ENCODE results near the gene EPB41L2.
"Not testable (repeated sequence)": the region's sequence is repeated elsewhere in the genome, so short reads cannot be mapped to it uniquely, and the experiment has no call there.

The EPB41L2 gene

DNA sequence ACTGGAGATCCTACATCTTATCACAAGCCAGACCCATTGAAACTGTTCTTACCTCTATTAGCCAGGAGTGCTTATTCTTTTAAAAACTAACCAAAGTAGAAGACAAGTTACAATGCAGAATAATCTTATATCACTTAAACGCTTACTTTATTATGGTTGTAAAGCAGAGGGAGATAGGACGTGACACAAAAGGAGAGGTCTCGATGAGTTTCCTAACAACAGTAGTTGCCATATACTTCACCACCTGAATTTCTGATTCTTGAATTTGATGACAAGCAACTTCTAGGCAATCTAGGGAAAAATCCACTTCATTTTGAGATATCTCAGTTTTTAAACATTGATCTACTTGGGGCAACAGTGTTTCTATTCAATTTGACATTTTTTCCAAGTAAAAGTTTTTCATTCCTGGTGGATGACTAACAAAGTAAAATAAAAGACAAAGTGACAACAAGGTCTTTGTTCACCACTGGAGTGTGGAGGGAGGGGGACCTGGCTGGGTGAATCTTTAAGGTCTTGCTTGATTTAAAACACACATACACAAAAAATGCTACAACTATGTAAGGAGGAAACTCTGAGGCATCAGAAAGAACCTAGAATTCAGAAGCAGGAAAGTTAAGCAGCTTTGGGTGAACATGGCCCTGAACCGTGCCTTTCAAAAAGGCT is 125.0 kb downstream of the EPB41L2 start:
- no peak for FAIRE-seq

DNA sequence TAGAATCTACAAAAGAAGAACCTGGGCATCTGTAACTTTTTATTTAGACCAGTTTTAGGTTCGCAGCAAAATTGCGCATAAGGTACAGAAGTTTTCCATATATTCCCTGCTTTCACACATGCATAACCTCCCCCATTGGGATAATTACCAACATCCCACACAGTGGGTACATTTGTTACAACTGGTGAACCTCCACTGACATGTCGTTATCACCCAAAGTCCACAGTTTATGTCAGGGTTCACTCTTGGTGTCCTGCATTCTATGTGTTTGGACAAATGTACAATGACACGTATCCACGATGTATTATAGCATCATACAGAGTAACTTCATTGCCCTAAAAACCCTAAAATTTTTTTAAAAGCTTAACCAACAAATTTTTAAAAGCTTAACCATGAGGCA is 126.1 kb downstream of the EPB41L2 start:
- no peak for FAIRE-seq

DNA sequence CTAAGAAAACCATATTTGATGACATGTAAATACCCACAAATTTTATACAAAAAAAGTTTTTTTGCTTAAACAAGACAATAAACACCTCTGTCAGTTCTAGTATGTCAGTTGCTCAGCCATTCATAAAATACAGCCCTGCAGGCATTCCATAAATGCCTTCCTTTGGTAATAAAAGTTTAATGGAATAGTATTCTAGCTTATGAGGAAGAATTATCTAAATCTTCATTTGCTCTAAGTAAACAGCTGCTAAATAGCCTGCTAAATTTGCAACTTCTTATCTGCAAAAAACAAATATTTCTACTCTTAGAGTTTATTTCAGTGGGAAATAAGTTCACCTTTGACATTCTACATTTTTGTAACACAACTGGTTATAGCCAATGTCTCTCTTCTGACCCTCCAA is 127.1 kb downstream of the EPB41L2 start:
- peak; percentile 79 for FAIRE-seq

DNA sequence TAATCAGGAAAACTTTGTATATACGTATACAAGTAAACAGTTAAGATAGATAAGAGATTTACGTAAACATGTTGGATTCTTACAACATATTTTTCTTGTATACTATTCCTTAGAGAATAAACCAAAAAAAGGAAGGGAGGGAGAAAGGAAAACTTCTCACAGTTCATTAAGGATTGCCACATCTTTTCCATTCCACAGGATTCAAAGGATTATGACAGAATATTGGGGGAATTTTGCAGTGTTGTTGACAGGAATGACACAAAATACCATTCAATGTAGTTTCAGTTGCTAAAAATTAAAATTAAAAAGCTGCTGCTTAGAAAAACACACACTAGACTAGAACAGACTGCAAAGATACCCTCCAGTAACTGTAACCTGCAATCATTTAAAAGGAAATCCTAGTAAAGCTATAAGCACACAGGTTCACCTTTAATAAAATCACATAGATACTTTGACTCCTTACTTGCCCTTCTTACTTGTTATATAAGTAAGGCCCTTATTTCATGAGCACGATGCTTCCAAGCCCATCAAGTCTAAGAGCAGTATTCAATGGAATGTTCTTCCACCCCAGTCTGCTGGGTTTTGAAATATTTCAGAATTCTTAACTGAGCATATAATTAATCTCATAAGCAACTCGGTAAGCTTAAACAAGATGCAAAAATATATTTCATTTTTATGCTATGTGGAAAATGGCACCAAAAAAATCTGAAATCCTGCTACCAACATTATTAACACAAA is 128.0 kb downstream of the EPB41L2 start:
- no peak for FAIRE-seq

DNA sequence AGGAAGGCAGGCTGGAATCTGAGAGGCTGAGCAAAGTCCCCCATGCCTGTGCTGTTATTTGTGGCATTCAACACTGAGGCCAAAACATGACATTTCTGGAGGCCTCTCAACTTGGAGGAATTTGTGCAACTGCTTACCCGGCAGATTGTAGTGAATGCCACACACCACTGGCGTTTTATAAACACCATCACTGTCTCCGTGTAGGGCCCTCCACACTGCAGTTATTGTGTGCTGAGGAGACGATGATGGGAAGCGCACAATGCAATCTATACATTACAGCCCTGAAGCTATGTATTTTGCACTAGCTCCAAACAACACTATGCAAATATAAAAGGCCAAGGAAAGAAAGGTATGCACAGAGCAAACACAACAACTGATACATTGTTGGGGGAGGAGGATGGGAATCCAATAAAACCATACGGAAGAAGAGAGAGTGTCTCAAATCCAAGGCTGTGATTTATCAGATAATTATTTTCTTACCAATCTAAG is 129.3 kb downstream of the EPB41L2 start:
- no peak for FAIRE-seq

DNA sequence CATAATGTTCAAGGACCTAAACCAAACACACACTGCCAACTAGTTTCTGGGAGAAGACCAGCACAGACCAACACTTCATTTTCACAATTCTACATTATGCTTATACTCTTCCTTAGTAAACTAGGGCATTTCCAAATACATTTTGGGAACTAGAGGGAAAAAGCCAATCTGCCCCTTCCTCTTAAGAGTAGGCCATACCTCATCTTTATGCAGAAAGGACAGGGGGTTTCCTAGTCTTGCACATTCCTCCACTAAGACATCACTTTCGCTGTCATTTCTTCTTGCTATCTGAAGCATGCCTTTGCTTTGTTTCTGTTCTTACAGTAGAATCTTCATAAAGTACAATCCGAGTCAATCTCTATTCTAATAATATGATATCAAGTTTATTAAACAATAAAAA is 130.1 kb downstream of the EPB41L2 start:
- FAIRE-seq = no peak

DNA sequence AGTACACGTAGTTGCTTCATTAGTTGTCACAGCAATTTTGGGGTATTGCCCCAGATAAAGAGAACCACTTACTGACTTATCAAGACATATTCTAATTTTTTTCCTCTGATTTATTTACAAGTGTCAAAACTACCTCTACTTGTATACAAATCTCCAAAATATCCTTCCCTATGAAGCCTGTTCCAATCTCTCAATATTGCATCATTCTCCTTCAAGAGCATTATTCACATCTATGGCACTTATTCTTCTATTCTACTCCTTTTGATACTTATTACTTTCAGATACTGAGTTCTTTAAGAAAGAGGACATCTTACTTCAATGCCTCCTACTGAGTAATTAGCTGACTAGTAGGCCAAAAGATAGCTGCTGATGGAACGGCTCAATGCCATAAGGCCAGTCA is 130.6 kb downstream of the EPB41L2 start:
- FAIRE-seq = no peak

DNA sequence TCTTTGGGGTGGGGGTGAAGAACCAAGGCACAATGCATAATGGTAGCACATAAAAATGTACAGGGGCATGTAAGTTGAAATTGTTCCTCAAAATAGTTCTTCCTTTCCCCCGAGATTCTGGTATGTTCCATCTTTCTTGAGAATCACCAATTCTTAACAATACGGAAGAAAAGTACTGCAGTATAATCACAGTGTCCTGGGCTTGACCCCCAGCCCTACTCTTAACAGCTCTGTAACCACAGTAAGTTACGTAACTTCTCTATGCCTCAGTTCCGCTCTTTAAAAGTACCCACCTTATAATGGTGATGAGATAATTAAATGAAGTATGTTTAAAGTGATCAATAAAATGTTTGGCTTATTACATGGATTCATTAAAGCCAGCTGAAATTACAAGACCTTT is 131.4 kb downstream of the EPB41L2 start:
- no peak for FAIRE-seq

DNA sequence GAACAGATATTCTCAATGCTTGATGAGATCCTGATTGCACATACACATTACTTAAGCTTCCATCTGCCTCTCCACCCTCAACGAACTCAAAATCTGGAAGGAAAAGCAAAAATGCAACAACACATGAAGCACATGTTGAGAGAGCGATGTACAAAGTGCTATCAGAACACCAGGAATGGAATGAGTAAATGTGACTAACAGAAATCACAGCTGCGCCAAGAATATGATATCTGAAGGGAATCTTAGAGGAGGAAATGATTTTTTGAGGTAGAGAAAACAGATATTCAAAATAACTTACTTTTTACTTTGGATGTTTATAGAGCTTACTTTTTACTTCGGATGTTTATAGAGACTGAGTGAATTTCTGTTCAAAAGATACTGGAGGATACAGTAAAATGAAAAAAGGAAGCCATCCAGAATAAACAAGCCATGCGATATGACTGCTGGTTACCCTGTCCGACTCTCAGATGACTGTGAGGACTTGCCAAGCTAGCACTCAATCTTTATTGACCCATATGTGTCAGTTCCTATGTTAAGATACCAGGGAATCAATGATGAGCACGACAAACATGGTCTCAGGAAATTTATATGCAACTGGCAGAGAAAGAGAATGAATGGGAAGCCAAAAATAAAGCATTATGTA is 133.9 kb downstream of the EPB41L2 start:
- no peak for FAIRE-seq

DNA sequence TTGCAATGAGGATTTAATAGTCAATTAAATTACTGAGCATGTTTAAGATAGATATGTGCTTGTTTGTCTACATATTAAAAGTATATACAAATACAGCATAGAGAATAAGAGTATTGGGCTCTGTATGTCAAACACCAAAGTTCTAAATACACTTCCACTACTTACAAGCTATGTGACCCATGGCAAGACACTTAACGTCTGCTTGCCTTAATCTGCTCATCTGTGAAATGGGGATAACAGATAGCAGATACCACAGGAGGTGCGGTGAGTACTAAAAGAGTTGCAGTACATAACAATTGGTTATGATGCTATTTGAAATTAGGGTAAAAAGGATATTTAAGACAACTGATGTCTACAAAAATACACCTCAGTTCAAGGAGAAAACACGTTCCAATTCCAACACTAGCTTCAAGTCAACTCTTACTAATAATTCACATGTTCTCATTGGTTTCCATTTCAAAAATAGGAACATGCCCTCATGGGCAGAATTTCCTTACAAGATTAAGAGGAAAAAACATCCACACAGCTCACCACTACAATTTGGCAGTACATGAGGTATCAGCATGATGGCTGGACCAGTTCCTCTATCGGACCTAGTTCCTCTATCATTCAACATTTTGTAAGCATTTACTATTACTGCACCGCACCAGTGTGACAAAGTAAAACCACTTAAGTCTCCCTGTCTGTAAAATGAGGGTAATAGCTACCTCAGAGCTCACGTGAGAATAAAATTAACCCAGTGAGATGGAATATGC is 134.7 kb downstream of the EPB41L2 start:
- FAIRE-seq = no peak

DNA sequence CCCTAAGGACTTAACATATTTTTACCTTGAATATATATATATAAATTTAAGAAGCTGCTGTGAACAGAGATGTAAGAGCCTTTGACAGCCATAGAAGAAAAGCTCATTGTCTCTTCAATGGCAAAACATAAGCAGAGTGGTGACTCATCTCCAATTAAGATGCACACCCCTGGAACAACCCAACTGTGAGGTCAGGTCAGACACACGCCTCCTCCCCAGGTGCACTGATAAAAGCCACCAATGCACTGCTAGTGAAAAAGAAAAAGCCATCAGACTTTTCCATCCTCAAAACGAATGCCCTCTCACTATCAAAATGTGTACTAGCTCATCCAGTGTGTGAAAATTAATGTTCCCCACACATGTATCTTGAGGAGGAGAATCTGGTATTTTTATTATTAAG is 135.7 kb downstream of the EPB41L2 start:
- FAIRE-seq = no peak

DNA sequence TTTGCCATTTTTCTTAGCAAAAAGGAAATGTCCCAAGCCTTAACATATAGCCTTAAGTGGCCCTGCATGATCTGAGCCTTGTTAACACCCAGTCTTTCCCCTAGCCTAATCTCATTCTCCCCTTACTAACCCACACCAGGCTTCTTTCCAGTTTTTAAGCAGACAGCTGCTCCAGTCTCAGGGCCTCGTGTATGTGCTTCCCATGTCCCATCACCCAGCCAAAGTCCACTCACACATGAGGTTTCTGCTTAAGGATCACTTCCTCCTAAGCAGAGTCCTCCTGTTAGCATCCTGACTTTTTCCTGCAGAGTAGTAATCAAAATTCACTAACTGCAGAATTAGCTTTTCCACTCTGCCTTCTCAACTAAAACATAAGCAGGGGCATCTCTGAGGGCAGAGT is 139.7 kb downstream of the EPB41L2 start:
- FAIRE-seq = no peak

DNA sequence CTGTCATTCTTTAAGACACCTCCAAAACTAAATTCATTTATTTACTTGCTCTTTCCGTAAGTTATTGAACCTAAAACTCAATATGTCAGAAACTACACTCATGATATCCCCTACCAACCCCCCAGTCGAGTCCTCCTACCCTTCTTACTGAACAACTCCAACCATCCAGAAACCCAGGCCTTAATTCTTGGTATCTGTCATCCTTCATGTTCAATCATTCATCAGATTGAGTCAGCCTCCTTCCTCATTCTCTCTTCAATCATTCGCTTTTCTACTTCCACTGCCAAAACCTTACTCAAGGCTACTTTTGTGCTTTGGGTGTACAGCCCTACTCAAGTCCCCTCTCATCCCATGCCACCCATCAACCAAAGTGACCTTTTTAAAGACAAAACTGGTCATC is 140.1 kb downstream of the EPB41L2 start:
- FAIRE-seq = no peak

DNA sequence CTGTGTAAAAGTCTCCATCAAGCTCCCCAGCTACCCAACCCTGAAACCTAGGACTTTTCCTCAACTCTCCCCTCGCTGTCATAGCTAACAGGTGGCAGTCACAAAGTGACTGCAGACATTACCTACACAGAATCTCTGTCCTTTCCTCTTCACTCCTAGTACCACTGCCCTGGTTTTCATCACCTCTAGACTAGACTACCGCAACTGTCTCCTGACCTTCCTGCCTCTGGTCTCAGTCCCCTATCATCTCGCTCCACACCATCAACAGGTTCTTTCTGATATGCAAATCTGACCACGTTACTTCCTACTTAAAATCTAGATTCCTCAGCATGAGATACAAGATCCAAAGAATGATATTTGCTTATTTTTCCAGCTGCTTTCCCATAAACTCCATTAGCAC is 142.1 kb downstream of the EPB41L2 start:
- no peak for FAIRE-seq

DNA sequence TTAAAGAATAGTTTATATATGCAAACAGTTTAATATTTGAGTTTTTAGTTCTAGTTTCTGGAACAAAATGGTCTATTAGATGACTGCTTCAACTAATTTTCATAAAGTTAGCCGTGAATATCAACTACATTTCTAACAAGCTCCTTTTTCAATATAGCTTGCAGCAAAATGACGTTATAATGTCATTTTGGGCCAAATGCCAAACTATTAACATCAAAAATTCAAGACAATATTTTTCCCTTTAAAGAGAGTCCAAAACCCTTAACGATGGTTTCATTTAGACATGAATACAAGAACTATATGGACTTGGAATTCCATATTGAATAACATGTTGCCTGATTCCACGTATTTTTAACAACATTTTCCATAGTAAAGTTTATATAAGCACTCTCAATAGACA is 144.9 kb downstream of the EPB41L2 start:
- FAIRE-seq = no peak

DNA sequence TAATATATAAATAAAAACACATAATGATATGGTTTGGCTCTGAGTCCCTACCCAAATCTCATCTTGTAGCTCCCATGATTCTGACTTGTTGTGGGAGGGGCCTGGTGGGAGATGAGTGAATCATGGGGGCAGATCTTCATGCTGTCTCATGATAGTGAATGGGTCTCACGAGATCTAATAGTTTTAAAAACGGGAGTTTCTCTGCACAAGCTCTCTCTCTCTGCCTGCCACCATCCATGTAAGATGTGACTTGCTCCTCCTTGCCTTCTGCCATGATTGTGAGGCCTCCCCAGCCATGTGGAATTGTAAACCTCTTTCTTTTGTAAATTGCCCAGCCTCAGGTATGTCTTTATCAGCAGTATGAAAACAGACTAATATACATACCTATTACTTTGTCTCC is 147.4 kb downstream of the EPB41L2 start:
- not testable (repeated sequence) for FAIRE-seq

DNA sequence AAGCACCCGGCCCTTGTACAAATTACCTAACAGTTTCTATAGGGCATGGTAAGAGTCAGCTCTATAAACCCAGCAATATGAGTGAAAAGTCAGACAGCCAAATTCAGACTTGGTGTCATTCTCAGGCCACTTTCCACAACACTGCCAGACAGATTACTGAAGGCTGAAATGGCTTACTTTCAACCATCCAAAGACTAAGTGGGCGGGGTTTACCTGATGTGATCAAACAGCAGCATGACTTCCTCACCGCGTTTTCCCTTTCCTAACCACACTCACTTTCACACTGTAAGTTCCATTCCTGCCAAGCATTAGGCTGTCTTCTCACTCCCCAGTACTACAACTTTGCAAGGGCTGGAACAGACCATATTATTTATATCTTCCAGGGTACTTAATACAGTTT is 149.9 kb downstream of the EPB41L2 start:
- no peak for FAIRE-seq

DNA sequence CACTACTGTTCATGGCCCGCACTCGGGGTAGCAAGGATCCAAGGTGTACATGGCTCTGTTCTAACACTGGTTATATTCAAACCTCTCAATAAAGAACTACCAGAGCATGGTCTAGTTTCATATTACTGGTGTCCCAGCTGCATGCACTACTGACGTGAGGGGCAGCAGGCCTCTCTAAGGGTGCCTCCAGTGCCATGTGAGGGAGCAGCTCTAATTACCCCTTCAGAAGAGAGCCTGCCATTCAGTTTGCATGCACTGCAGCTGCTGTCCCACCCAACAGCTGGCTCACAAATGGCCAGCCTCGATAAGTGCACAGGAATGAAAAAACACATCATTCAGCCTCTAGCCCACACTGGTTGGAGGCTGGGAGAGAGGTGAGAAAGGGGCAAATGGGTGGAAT is 150.6 kb downstream of the EPB41L2 start:
- no peak for FAIRE-seq

DNA sequence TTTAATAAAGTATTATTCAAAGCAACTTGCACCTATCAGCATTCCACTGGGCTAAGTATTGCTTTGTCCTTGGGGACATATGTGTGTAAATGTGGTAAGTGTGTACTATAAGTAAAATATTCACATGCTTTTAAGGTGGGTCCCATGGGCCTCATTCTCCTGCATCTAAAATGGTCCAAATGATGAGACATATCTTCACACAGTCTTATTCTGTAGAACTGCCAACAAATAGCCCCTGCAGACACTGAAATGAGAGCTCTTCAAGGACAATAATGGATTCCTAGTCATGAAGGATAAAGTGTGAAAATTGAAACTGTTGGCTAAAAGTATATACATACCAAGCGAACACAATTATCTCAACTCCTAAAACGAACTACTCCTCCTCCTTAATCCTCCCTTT is 154.1 kb downstream of the EPB41L2 start:
- FAIRE-seq = no peak

DNA sequence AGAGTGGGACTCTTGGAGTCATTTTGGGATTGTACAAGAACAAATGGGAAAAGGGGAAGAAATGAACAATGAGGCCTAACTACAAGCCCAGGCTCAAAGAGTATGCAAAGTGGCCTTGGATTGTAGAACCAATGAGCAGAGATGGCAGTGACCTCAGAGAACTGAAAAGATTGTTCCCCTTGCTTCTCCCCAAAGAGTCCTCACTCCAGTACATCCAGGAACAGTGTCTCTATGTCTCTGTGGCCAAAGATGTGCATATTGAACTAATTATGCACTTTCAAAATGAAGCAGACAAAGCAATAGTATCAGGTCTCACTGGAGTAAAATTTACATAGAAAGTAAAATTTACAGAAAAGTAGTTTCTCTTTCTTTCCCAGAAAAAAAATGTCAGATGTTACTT is 154.9 kb downstream of the EPB41L2 start:
- FAIRE-seq = no peak

DNA sequence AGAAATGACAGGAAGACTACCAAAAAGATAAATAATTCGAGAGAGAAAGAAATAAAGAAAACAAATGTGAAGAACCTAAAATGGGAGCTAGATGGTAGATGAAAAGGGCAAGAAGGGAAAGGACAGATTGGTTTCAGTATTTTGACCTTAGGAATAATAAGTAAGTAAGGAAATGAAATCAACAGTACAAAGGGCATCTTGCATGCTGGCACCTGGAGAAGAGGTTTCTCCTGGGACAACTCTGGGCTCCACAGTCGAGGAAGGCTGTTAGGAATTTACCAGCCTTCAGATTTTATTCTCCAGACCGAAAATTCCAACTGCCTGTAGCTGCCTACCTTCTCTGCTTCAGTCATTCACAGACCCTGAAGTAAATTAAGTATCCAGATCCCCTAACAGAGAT is 155.4 kb downstream of the EPB41L2 start:
- FAIRE-seq = no peak

DNA sequence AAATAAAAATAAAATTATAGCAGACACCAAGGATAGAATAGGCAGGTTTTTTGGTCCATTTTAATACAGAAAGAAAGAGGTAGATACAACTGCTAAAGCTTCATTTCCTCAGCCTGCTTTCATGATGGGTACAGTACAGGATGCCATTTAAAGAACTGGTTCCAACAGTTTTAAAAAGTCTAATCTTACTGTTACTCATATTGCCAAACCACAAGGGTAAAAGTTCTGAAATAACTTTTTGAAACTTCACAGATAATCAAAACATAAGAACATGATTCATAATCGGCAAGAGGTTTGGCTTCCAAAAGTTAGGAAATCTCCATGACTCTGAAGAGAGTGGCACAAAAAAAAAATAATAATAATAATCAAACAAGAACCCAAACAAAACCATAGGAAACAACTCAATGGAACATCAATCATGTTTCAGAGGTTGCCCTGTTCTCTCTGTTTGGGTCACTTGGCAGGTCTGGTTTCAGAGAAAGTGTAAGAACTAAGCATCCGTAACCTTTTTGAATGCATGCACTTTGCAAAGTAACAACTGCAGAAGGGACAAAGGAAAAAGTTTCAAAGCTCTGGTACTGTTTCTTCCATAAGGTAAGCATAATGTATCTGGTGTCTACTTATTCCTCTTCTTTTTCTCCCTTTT is 156.2 kb downstream of the EPB41L2 start:
- FAIRE-seq = no peak

DNA sequence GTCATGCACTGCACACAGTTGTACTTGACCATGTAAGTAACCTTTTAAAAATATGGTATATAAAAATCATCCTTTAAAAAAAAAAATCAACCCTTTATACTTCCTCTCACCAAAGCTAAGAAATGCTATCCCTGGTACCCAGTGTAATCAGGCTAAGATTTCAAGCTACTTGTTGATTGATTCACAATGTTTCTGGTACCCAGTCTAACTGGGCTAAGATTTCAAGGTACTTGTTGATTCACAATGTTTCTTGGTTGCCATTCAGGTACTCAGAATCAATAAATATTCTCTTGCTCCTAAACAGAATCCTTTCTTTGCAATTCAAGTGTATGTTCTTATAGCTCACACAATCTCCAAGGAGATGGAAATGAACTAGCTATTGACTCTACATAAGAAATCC is 159.4 kb downstream of the EPB41L2 start:
- FAIRE-seq = no peak

Data from endometrium (tissue), 2 donors.